HEK293 (cell line): ENCODE results near the gene MGAT5B.
A peak's percentile ranks its signal among the peaks of the same experiment; 100 is the strongest.

Experiments
- CTCF ChIA-PET: fragments of 350-600 bp; formaldehyde crosslinking; extraction: SDS; loops from one replicate; lab custom pipeline; 2021; ENCODE audit warnings: antibody characterized with exemption; lab: Yijun Ruan, JAX
- POLR2A ChIA-PET: fragments of 300-600 bp; formaldehyde crosslinking; extraction: SDS; loops from one replicate; lab custom pipeline; 2020; ENCODE audit warnings: antibody characterized with exemption, inconsistent platforms; lab: Yijun Ruan, JAX
- H3K27ac ChIP-seq: fragments of 200-500 bp; sonication (Bioruptor generic); 2 replicates; pipeline ENCODE4 v1.5.1; 2014; ENCODE audit warnings: low read depth, low read length, control low read depth, inconsistent platforms; ENCODE audit errors: extremely low read depth
- H3K36me3 ChIP-seq, 2 experiments: fragments of 200-500 bp in 1 of 2; sonication (Bioruptor generic) in 1 of 2; 1 replicate in 1 of 2; 2 replicates in 1 of 2; pipeline ENCODE4 v1.5.1; 2014 to 2017; ENCODE audit warnings: inconsistent platforms in 2 of 2, low read length in 2 of 2; ENCODE audit not compliant: control insufficient read depth in 2 of 2, insufficient read depth in 1 of 2
- H3K4me1 ChIP-seq: fragments of 200-500 bp; sonication (Bioruptor generic); 2 replicates; pipeline ENCODE4 v1.5.1; 2014; ENCODE audit warnings: mild to moderate bottlenecking, low read length, inconsistent platforms; ENCODE audit not compliant: control insufficient read depth, insufficient read depth
- H3K4me3 ChIP-seq: 2 replicates; pipeline ENCODE4 v1.5.1; 2011; ENCODE audit warnings: low read depth, mild to moderate bottlenecking, control low read depth, low read length, moderate library complexity
- H3K9me3 ChIP-seq: fragments of 200-500 bp; sonication (Bioruptor generic); 2 replicates; pipeline ENCODE4 v1.5.1; 2014; ENCODE audit warnings: low read depth, low read length, inconsistent platforms; ENCODE audit not compliant: control insufficient read depth, insufficient read depth
- GFI1B ChIP-seq: fragments of 450-650 bp; formaldehyde crosslinking; IDR thresholded peaks from 2 replicates; pipeline ENCODE4 v1.5.1; 2016; ENCODE audit warnings: missing biosample characterization, missing genetic modification characterization
- INSM2 ChIP-seq: fragments of 450-650 bp; formaldehyde crosslinking; IDR thresholded peaks from 2 replicates; pipeline ENCODE4 v1.5.1; 2016; ENCODE audit warnings: missing biosample characterization, missing genetic modification characterization
- REST ChIP-seq: fragments of 450-650 bp; formaldehyde crosslinking; IDR thresholded peaks from 2 replicates; pipeline ENCODE4 v1.5.1; 2016; ENCODE audit warnings: missing biosample characterization, missing genetic modification characterization
- ZNF175 ChIP-seq: fragments of 450-650 bp; formaldehyde crosslinking; IDR thresholded peaks from 2 replicates; pipeline ENCODE4 v1.5.1; 2016; ENCODE audit warnings: missing biosample characterization, missing genetic modification characterization
- ZNF354C ChIP-seq: fragments of 450-650 bp; formaldehyde crosslinking; IDR thresholded peaks from 2 replicates; pipeline ENCODE4 v1.5.1; 2016; ENCODE audit warnings: missing biosample characterization, missing genetic modification characterization, low read depth, borderline replicate concordance
- ZNF366 ChIP-seq: fragments of 450-650 bp; formaldehyde crosslinking; conservative IDR thresholded peaks from 2 replicates; pipeline ENCODE4 v1.5.1; 2016; ENCODE audit warnings: missing biosample characterization, missing genetic modification characterization
- ZNF426 ChIP-seq: fragments of 450-650 bp; formaldehyde crosslinking; IDR thresholded peaks from 2 replicates; pipeline ENCODE4 v1.5.1; 2017; ENCODE audit warnings: missing biosample characterization, missing genetic modification characterization, mild to moderate bottlenecking, inconsistent platforms, moderate library complexity
- ZNF610 ChIP-seq: fragments of 450-650 bp; formaldehyde crosslinking; IDR thresholded peaks from 2 replicates; pipeline ENCODE4 v1.5.1; 2016; ENCODE audit warnings: missing biosample characterization, missing genetic modification characterization, borderline replicate concordance
- ZNF677 ChIP-seq: fragments of 450-650 bp; IDR thresholded peaks from 2 replicates; pipeline ENCODE4 v1.5.0; 2018; ENCODE audit warnings: missing biosample characterization, mild to moderate bottlenecking, missing genetic modification characterization, moderate library complexity
- ZNF692 ChIP-seq: fragments of 450-650 bp; formaldehyde crosslinking; IDR thresholded peaks from 2 replicates; pipeline ENCODE4 v1.5.1; 2016; ENCODE audit warnings: missing biosample characterization, missing genetic modification characterization
- ZNF776 ChIP-seq: fragments of 450-650 bp; formaldehyde crosslinking; IDR thresholded peaks from 2 replicates; pipeline ENCODE4 v1.5.0; 2017; ENCODE audit warnings: missing biosample characterization, missing genetic modification characterization, borderline replicate concordance
- ZNF843 ChIP-seq: fragments of 450-650 bp; formaldehyde crosslinking; IDR thresholded peaks from 2 replicates; pipeline ENCODE4 v1.5.1; 2016; ENCODE audit warnings: missing biosample characterization, missing genetic modification characterization
- ZSCAN18 ChIP-seq: fragments of 450-650 bp; formaldehyde crosslinking; IDR thresholded peaks from 2 replicates; pipeline ENCODE4 v1.5.1; 2016; ENCODE audit warnings: missing biosample characterization, missing genetic modification characterization

Gene MGAT5B

GRCh38 chr17:76826330-76827068 is 41.7 kb upstream of the MGAT5B start:
- H3K4me1 ChIP-seq = no peaks in the 10 kb centered on the region
- no peak for TF ChIP-seq INSM2 (tag by site-specific recombination)
- TF ChIP-seq REST (tag by site-specific recombination) = peak; percentile 83
- TF ChIP-seq, all 188 proteins: peak for 1
- no peaks in the 10 kb centered on the region for H3K36me3 ChIP-seq
- H3K9me3 ChIP-seq = no peaks in the 10 kb centered on the region
- CTCF ChIA-PET = interaction anchor here (0.7 kb wide), 1 partner anchor 9 kb away, joined by 3 read pairs; no protein-coding TSS in a partner anchor
- H3K4me3 ChIP-seq = no peak overlapping the region
- POLR2A ChIA-PET = no interaction called here
- no peak overlapping the region for H3K27ac ChIP-seq

- no peaks in the 10 kb centered on the region for H3K9me3 ChIP-seq
- H3K4me1 ChIP-seq = no peaks in the 10 kb centered on the region
- no peak for TF ChIP-seq ZNF692 (tag by site-specific recombination)
- no peak for TF ChIP-seq ZSCAN18 (tag by site-specific recombination)
- TF ChIP-seq GFI1B (tag by site-specific recombination) = no peak
- TF ChIP-seq ZNF677 (tag by site-specific recombination) = no peak
- no peak for TF ChIP-seq ZNF366 (tag by site-specific recombination)
- TF ChIP-seq ZNF426 = no peak
- no peak for TF ChIP-seq ZNF610 (tag by site-specific recombination)
- TF ChIP-seq ZNF843 (tag by site-specific recombination) = no peak
- TF ChIP-seq ZNF354C (tag by site-specific recombination) = no peak
- no peak for TF ChIP-seq ZNF175 (tag by site-specific recombination)
- no peak for TF ChIP-seq ZNF776 (tag by site-specific recombination)
- ChIA-PET POLR2A (no interaction called here), CTCF (interaction anchor here (0.6 to 1.7 kb wide), 3 partner anchors 9 to 321 kb away, joined by 3 to 4 read pairs (median 4); no protein-coding TSS in a partner anchor)
- no peaks in the 10 kb centered on the region for H3K36me3 ChIP-seq
- H3K27ac ChIP-seq = no peak overlapping the region
- no peak overlapping the region for H3K4me3 ChIP-seq
Observed at GRCh38 chr17:76827736-76828135, 40.5 kb upstream of the MGAT5B start.
